Effector CD8-positive, alpha-beta T cell (primary cell): ENCODE data around the gene CABLES1.

Source experiments
- DNase-seq: peaks from one replicate; lab custom pipeline; 2025; lab: John Stamatoyannopoulos, UW

CABLES1 gene

DNA sequence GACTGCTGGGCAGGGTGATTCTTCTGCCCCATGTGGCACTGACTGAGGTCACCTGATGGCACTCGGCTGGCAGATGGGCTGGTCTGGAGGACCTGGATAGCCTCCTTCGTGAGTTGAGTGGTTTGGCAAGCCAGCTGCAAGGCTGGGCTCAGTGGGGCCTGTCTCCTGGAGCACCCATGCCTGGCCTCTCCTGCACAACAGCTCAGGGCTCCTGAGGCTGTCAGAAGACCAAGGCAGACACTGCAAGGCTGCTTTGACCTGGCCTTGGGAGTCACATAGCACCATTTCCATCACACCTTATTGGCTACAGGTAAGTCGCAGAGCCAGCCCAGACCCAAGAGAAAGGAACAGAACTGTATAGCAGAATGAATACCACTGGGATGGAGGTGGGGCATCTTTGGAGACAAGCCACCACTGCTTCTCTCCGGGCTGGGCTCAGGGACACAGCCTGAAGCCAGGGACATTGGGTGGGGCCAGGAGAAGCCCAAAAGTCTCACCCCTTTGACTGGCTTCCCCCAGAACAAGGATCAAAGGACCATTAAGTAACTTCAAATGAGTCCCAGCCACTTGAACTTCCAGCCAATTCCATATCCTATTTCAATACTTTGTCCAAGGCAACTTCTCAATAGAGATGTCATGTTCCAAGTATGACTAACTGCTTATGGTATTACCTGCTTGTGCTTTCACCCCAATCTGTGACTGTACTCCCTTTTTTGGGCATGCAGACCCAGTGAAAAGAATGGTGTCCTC is 156.3 kb downstream of the CABLES1 start:
- no peak for DNase-seq

DNA sequence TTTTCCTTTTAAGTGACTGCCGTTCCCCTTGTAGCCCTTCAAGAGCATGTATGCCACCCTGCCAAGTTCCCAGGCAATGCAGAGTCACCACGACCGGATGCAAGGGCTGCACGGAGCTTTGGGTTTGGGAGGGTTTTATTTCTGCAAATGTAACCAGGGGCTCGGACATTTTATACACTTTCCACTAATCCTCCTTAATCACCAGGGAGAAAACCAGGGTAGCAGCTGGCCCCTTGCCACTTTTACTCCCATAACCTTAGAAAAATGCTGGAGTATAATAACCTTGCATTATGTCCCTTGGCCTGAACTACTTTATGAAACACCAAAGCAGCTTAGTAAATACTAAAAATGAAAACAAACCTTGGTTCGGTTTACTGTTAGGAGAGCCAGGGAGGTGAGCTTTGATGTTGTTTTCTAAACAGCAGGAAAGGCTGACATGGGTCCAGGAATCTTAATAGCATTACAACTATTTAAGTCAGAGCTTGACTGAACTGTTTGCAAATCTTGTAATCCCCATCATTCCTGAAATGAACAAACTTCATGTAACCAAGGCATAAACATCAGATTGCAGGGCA is 165.0 kb downstream of the CABLES1 start:
- DNase-seq, result no peak

DNA sequence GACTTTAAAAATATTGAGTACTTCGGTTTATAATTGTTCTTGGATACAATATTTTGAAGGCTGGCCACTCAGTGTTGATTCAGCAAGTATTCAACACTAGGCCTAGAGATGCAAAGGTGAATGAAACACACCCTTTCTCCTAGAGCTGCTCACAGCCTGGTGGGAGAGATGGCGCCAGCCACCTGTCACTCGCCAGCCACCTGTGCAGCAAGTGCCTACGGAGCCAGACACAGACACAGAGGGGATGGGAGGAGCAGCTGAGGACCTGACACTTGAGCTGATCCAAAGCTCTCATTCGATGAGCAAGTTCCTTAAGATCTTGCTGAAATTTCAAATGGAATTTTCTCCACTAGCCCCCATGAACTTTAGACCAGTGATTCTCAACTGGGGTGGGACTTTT is 166.7 kb downstream of the CABLES1 start:
- no peak for DNase-seq

DNA sequence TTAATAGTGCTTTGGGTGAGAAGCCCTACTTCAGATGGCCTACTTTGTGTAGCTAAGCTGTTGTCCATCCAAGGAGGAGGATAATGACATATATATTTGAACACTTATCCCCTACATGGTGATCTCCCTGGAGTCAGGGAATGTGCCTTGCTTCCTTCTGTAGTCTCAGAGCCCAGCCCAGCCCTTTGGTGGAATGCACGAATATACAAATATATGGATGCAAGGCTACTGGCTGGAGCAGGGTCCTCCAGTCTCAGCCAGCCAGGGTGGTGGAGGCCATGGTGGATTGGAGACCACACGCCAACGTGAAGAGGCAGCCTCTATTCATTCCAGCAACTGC is 167.2 kb downstream of the CABLES1 start:
- DNase-seq, result no peak

DNA sequence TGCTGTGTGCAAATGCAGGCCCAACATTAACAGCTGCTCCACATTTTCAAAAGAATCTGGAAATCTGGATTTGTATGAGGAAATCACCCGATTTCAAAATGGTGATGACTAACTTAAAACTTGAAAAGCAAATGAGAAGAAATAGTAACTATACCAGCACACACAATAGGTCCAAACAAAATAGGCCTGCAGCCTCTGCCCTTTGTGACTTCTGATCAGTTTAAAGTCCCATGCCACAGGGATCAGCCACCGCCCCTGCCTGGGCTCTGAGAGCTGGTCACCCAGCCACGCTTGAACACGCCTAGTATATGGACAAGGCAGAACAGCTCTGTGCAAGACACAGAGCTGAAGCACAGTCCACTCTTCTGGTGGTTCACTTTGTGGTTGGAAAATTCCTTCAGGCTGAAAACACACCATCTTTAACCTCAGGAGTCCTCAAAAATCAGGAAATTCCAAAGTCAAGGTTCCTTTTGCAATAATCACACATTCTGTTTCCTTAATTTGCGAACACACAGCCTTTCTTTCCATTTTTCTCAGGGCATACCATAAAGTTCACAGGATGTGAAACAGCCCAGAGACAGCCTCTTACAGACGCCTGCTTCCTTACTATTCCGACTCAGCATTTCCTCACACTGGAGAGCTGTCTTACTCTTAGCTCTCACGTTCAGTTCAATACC is 167.7 kb downstream of the CABLES1 start:
- no peak for DNase-seq

DNA sequence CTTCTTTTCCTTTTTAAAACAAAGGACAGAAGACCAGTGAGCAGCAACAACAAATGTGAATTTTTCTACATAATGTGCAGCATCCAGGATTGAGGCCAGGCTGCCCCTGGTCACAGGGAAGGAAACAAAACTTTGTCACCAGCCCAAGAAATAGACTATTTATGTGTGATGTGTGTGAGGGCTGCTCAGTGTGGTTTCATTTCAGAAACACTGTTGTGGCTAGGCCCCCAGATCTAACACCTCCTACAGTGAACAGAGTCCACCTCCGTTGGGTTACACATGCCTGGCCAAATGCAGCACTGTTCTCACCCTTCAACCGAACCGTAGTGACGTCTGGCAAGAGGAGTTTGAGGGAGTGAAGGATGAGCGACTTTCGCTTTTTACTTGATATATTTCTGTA is 171.5 kb downstream of the CABLES1 start:
- DNase-seq, result no peak

DNA sequence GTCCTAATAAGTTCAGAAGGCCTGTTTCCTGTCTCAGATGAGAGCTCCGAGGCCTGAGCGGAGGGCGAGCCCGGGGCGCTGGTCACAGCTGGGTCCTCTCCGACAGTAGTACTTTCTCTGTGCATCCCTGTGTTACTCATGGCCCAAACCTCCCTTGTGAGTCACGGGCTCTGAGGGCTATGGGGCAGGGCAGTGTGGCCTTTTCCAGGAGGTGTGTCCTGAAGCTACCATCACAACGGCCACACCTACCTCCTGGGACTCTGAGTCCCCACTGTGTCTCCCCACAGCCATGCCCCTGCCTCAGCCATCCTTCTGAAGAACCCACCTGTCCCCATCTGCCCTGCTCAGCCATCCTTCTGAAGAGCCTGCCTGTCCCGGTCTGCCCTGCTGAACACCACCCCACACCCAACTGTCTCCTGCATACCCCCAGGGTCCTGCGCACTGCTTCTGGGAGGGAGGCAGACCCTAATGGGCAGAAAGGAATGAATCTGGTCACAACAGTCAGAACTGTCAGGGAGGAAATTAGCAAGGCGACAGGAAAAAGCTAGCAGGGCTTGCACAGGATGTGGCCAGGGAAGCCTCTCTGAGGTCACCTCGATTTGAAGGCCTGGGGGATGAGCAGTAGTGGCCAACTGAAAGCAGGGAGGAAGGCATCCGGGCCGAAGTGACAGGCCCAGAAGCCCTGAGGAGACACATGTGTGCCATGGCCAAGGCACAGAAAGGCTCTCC is 172.4 kb downstream of the CABLES1 start:
- DNase-seq, result no peak
